ENCODE results near the gene SLC25A41.

The SLC25A41 gene

GRCh38 chr19:6378486-6378885 lies 55.1 kb downstream of the SLC25A41 start:
- no peak for TF ChIP-seq CTCF (conservative IDR thresholded peaks at IDR 0.05; ENCODE audit: low read depth)
- ChIA-PET POLR2A (ENCODE audit: low non-redundant PET) (no interaction called here), CTCF (interaction anchor here (0.6 kb wide), 1 partner anchor 124 kb away, joined by 3 read pairs; no protein-coding TSS in a partner anchor)
- no peak for DNase-seq (ENCODE audit: low spot score)
- H3K27ac ChIP-seq, result peak overlapping the region; percentile 98

- POLR2A ChIA-PET (ENCODE audit: low non-redundant PET), result no interaction called here
- CTCF ChIA-PET, result no interaction called here
- no peak for TF ChIP-seq CTCF (conservative IDR thresholded peaks at IDR 0.05; ENCODE audit: low read depth)
- peak overlapping the region; percentile 98 for H3K27ac ChIP-seq
- no peak for DNase-seq (ENCODE audit: low spot score)
Observed at GRCh38 chr19:6378041-6378440, 55.5 kb downstream of the SLC25A41 start.

GRCh38 chr19:6376512-6377190 lies 56.9 kb downstream of the SLC25A41 start:
- ChIA-PET POLR2A (ENCODE audit: low non-redundant PET) (no interaction called here), CTCF (no interaction called here)
- no peak for DNase-seq (ENCODE audit: low spot score)
- H3K27ac ChIP-seq, result peak overlapping the region; percentile 98
- TF ChIP-seq CTCF (conservative IDR thresholded peaks at IDR 0.05; ENCODE audit: low read depth), result no peak

Data from RWPE1 (cell line).